Measurements from ENCODE around the gene CBX8.
"Not testable (repeated sequence)": the region's sequence is repeated elsewhere in the genome, so short reads cannot be mapped to it uniquely, and the experiment has no call there.

Gene CBX8

GRCh38 chr17:79757140-79757745 is 39.6 kb downstream of the CBX8 start:
- no peak for FAIRE-seq

GRCh38 chr17:79755591-79755990 is 41.3 kb downstream of the CBX8 start:
- DNase-seq (ENCODE audit: insufficient read length, low spot score) (no peak), FAIRE-seq (no peak)

More at GRCh38 chr17:79757140-79757745, 39.6 kb downstream of the CBX8 start:
- DNase-seq (ENCODE audit: insufficient read length, low spot score), result no peak

GRCh38 chr17:79754903-79755302 is 42.0 kb downstream of the CBX8 start:
- FAIRE-seq; DNase-seq (ENCODE audit: insufficient read length, low spot score): not testable (repeated sequence)

- FAIRE-seq (no peak), DNase-seq (ENCODE audit: insufficient read length, low spot score) (no peak)
These were observed 42.5 kb downstream of the CBX8 start for GRCh38 chr17:79754370-79754769.

- FAIRE-seq (no peak), DNase-seq (ENCODE audit: insufficient read length, low spot score) (no peak)
These were observed 44.7 kb downstream of the CBX8 start for GRCh38 chr17:79752175-79752574.

- no peak for DNase-seq (ENCODE audit: insufficient read length, low spot score)
These were observed 46.0 kb downstream of the CBX8 start for GRCh38 chr17:79750650-79751545.

DNA sequence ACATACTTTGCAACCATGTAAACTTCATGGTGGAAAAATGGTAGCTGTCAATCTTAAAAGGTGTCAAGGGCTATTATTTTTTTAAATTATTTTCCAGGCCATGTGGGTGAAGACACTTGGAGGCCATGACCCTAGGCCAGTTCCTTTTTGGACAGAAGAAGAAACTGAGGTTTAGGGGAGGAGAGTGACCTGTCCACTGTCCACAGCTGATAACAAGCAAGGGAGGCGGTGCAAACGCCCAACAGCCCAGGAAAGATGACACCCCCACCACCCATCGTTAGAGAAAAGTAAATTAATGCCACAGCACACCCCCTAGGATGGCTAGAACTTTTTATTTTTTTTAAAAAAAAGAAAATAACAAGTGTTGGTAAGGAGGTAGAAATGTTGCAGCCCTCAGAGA is 46.9 kb downstream of the CBX8 start:
- no peak for DNase-seq (ENCODE audit: insufficient read length, low spot score)
- FAIRE-seq, result no peak

More at GRCh38 chr17:79750650-79751545, 46.0 kb downstream of the CBX8 start:
- no peak for FAIRE-seq

DNA sequence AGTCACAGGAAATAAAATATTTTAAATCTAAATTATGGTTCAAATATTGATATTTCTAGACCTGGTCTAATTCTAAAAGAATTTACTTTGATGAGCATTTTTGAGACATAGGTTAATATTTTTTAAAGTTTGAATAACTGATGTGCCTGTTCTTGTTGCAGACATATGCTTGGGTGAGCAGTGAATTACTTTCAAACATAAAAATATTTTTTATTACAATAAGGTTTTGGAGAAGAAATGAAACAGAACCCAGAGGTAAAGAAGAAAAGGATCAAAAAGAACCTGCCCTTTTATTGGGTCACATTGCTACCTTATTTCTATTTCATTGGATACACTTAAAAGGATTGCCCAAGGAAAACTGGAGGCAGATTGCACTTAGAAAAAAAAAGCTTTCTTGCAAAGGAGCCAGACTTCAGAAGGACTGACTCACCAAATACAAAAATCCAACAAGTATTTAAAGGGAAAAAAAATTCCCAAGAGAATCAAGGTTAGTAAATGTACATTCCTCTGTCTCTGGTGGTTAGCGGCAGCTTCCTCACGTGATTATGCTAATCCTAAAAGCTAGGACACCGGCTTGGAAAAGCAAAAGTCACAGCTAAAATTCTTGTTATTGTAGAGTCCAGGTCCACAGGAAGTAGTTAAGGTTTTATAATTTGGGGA is 47.6 kb downstream of the CBX8 start:
- no peak for FAIRE-seq
- no peak for DNase-seq (ENCODE audit: insufficient read length, low spot score)

- FAIRE-seq (no peak), DNase-seq (ENCODE audit: insufficient read length, low spot score) (no peak)
These were observed 48.4 kb downstream of the CBX8 start for GRCh38 chr17:79748295-79749099.

GRCh38 chr17:79747508-79748294 is 49.2 kb downstream of the CBX8 start:
- FAIRE-seq, result no peak
- no peak for DNase-seq (ENCODE audit: insufficient read length, low spot score)

- DNase-seq (ENCODE audit: insufficient read length, low spot score), result no peak
- no peak for FAIRE-seq
These were observed 49.9 kb downstream of the CBX8 start for GRCh38 chr17:79746889-79747507.

- FAIRE-seq (no peak), DNase-seq (ENCODE audit: insufficient read length, low spot score) (no peak)
These were observed 51.2 kb downstream of the CBX8 start for GRCh38 chr17:79745641-79746105.

DNA sequence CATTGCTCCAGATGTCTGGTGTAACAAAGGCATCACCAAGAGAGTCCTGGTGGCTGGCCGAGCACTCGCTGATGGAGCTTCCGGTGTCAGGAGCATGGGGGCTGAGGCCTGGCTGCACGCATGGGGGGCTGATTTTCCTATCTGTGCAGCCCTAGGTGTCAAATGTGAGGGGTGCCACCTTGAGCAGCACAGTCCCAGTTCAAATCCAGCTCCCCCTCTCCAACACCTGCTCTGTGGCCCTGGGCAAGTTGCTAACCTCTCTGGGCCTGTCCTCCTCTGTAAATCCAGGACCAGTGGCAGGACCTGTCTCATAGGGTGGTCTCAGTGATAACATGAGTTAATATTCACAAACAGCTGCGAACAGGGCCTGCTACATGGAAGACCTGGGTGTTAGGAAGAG is 53.3 kb downstream of the CBX8 start:
- FAIRE-seq (no peak), DNase-seq (ENCODE audit: insufficient read length, low spot score) (no peak)

GRCh38 chr17:79742951-79743476 is 53.9 kb downstream of the CBX8 start:
- no peak for FAIRE-seq
- no peak for DNase-seq (ENCODE audit: insufficient read length, low spot score)

- no peak for FAIRE-seq
- no peak for DNase-seq (ENCODE audit: insufficient read length, low spot score)
These were observed 54.3 kb downstream of the CBX8 start for GRCh38 chr17:79742589-79742918.
